Natural killer cell (primary cell): ENCODE measurements around the gene SLC17A9. TPM values are rescaled to one million over a fixed set of nuclear protein-coding genes. Genes with fewer than 3 reads are reported as not detected.

Experiments
- ATAC-seq, 3 donors: fragments of 150-1000 bp in 2 of 3; fragments of 200-7000 bp in 1 of 3; cut with Tn5 transposase; 1 replicate in 1 of 3; 2 replicates in 2 of 3; pipeline ENCODE4 v1.10.0; 2021; ENCODE audit warnings: mild to moderate bottlenecking in 2 of 3, moderate library complexity in 2 of 3
- DNase-seq, 2 donors: peaks; one replicate each; pipeline versions ENCODE4 v3.0.0 to v3.0.0-alpha.2; 2013 to 2021; ENCODE audit warnings: mixed read lengths in 1 of 2
- H3K27ac ChIP-seq: one replicate; pipeline ENCODE4 v1.5.1; 2013; ENCODE audit warnings: mild to moderate bottlenecking, low read length
- H3K27me3 ChIP-seq: one replicate; pipeline ENCODE4 v1.6.1; 2013; ENCODE audit warnings: low read length; ENCODE audit not compliant: control insufficient read depth, insufficient read depth
- H3K36me3 ChIP-seq: one replicate; pipeline ENCODE4 v1.6.1; 2013; ENCODE audit warnings: low read length; ENCODE audit not compliant: control insufficient read depth, insufficient read depth
- H3K4me1 ChIP-seq: one replicate; pipeline ENCODE4 v1.6.1; 2013; ENCODE audit warnings: low read length; ENCODE audit not compliant: control insufficient read depth, insufficient read depth
- H3K4me3 ChIP-seq: one replicate; pipeline ENCODE4 v1.5.1; 2013; ENCODE audit warnings: low read length
- H3K9me3 ChIP-seq: one replicate; pipeline ENCODE4 v1.6.1; 2013; ENCODE audit warnings: low read length; ENCODE audit not compliant: control insufficient read depth, insufficient read depth
- H3K27ac Mint-ChIP-seq, 2 donors: one replicate each; pipeline ENCODE4 v1.8.0; 2022; ENCODE audit warnings: mild to moderate bottlenecking in 2 of 2, mixed read lengths in 2 of 2, moderate library complexity in 1 of 2
- H3K27me3 Mint-ChIP-seq, 2 donors: one replicate each; pipeline ENCODE4 v1.8.0; 2022; ENCODE audit warnings: low read depth in 2 of 2, mixed read lengths in 2 of 2
- H3K36me3 Mint-ChIP-seq: one replicate; pipeline ENCODE4 v1.8.0; 2022; ENCODE audit warnings: mixed read lengths
- H3K4me1 Mint-ChIP-seq, 2 donors: one replicate each; pipeline ENCODE4 v1.8.0; 2022; ENCODE audit warnings: mixed read lengths in 2 of 2
- H3K4me3 Mint-ChIP-seq: one replicate; pipeline ENCODE4 v1.8.0; 2022; ENCODE audit warnings: mild to moderate bottlenecking, moderate library complexity, mixed read lengths
- H3K9me3 Mint-ChIP-seq, 2 donors: one replicate each; pipeline ENCODE4 v1.8.0; 2022; ENCODE audit warnings: mixed read lengths in 2 of 2
- CTCF ChIP-seq: fragments of 200-600 bp; IDR thresholded peaks from one replicate; pipeline ENCODE4 v1.8.0; 2022; ENCODE audit warnings: antibody characterized with exemption
- WGBS: methylation state at CpG from one replicate; pipeline ENCODE4 v1.1.7; 2013; ENCODE audit warnings: missing lambda C conversion rate; ENCODE audit not compliant: insufficient coverage; 5-methylcytosine and 5-hydroxymethylcytosine counted together
- intact Hi-C: fragments of 100-400 bp; cut with micrococcal nuclease; formaldehyde crosslinking; loops from one replicate; pipeline ENCODE4 v1.14.2; 2022
- total RNA-seq, 4 donors: library from RNA; stranded (reverse); fragments of 120-200 nt in 1 of 4; gene quantifications; one replicate each; pipeline versions ENCODE4 v1.2.3 to v1.2.4, GENCODE V29; 2013 to 2022

SLC17A9 gene
- total RNA-seq, 3 donors from 2014 or later (not counting 1 experiment from before 2014, with no cell fraction given), result 22.3 to 24.0 (median 23.8) TPM

GRCh38 chr20:63017826-63018411, 65.4 kb downstream of the SLC17A9 start:
- Histone ChIP-seq H3K27ac (no peak overlapping the region), H3K4me1 (no peaks in the 10 kb centered on the region), H3K9me3 (peaks cover 3% of the 10 kb centered on the region), H3K4me3 (no peak overlapping the region), H3K36me3 (no peaks in the 10 kb centered on the region), H3K27me3 (peaks cover 8% of the 10 kb centered on the region)
- H3K36me3 Mint-ChIP-seq, result peaks cover 15% of the 10 kb centered on the region
- no peak for TF ChIP-seq CTCF
- intact Hi-C loops, result no loop called here
- DNase-seq, result no peak
- H3K27ac Mint-ChIP-seq, result no peak overlapping the region
- H3K9me3 Mint-ChIP-seq, result peaks cover 0 to 4% of the 10 kb centered on the region in 2 donors
- ATAC-seq, result peak in 1 of 3 donors; percentile 12
- no peak overlapping the region for H3K4me3 Mint-ChIP-seq
- H3K4me1 Mint-ChIP-seq, result no peaks in the 10 kb centered on the region
- WGBS, result 92% methylated on average over 25 of the region's 25 CpGs
- H3K27me3 Mint-ChIP-seq, result peaks cover 44 to 51% of the 10 kb centered on the region in 2 donors

Other genes with a start within 250 kb of the SLC17A9 start
- under 1 TPM in 2 of 3 donors, not detected in 1; 0.11 to 0.45 TPM for gene NTSR1, start 243.9 kb upstream of the SLC17A9 start, total RNA-seq
- gene MRGBP, start 156.2 kb upstream of the SLC17A9 start, total RNA-seq, result 10 to 100 TPM in 2 of 3 donors, 1 to 10 TPM in 1; 8.3 to 12.8 (median 10.0) TPM
- gene OGFR, start 147.9 kb upstream of the SLC17A9 start, total RNA-seq, result 10 to 100 TPM; 71.0 to 84.0 (median 83.0) TPM
- 1 to 10 TPM in 1 of 3 donors, not detected in 2; 1.9 TPM for gene COL9A3, start 135.7 kb upstream of the SLC17A9 start, total RNA-seq
- gene TCFL5, start 90.9 kb upstream of the SLC17A9 start, total RNA-seq, result 1 to 10 TPM; 5.1 to 8.0 (median 6.4) TPM
- gene DIDO1, start 26.2 kb upstream of the SLC17A9 start, total RNA-seq, result 100 to 1,000 TPM in 1 of 3 donors, 10 to 100 TPM in 2; 79.5 to 116 (median 83.4) TPM
- 10 to 100 TPM; 45.1 to 60.1 (median 53.1) TPM for gene GID8, start 14.6 kb upstream of the SLC17A9 start, total RNA-seq
- not detected for gene BHLHE23, start 54.3 kb downstream of the SLC17A9 start, total RNA-seq